Keratinocyte (primary cell): ENCODE measurements around the gene ATP6V0E1.

Experiments
- CTCF ChIP-seq, 3 experiments: IDR thresholded peaks in 1 of 3; conservative IDR thresholded peaks in 1 of 3; optimal IDR thresholded peaks in 1 of 3; 2 replicates in 2 of 3; 3 replicates in 1 of 3; pipeline versions ENCODE3 to v1.5.1; 2011; ENCODE audit warnings: low read length in 3 of 3, mild to moderate bottlenecking in 3 of 3, moderate library complexity in 2 of 3, control low read depth in 1 of 3, inconsistent platforms in 1 of 3; ENCODE audit not compliant: insufficient read depth in 2 of 3; ENCODE audit errors: extremely low read depth in 1 of 3
- EZH2 ChIP-seq: IDR thresholded peaks from one replicate; pipeline ENCODE4 v1.6.1; 2012; ENCODE audit warnings: inconsistent platforms, mild to moderate bottlenecking, low read length, moderate library complexity

DNA sequence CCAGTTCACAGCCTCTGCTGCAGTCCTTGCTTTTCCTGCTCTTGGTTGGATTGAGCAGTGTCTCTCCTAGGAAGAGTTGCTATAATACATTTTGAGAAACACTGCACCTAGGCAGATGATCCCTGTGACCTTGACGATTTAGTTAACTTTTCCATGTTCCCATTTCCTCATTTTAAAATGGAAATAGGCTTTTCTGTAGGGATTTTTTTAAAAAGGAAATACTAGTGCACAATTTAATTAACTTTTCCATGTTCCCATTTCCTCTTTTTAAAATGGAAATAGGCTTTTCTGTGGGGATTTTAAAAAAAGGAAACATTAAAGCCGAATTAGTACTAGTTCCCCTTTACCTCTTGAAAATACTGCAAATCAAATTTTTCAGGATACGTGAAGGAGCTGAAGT is 4.7 kb downstream of the ATP6V0E1 start:
- no peak for TF ChIP-seq CTCF (optimal IDR thresholded peaks at IDR 0.05 in 1 of 3, IDR thresholded peaks at IDR 0.05 in 1 of 3, conservative IDR thresholded peaks at IDR 0.05 in 1 of 3; ENCODE audit: extremely low read depth in 1 of 3, insufficient read depth in 2 of 3, low read length in 3 of 3)
- no peak for TF ChIP-seq EZH2
